M059J (cell line): Measurements from ENCODE around the gene TMIGD3. TPM values are rescaled to one million over a fixed set of nuclear protein-coding genes. Genes with fewer than 3 reads are reported as not detected.

Source experiments
- DNase-seq: peaks from one replicate; pipeline ENCODE4 v3.0.0-alpha.2; 2012; ENCODE audit warnings: low read depth
- total RNA-seq: library from RNA; depleted of rRNA; stranded (reverse); fragments of >200 nt; shearing (Covaris generic); gene quantifications from 2 replicates; pipeline ENCODE4 v1.2.3, GENCODE V29; 2014

Gene TMIGD3
- total RNA-seq, 1 experiment from 2014 or later, result not detected

DNA sequence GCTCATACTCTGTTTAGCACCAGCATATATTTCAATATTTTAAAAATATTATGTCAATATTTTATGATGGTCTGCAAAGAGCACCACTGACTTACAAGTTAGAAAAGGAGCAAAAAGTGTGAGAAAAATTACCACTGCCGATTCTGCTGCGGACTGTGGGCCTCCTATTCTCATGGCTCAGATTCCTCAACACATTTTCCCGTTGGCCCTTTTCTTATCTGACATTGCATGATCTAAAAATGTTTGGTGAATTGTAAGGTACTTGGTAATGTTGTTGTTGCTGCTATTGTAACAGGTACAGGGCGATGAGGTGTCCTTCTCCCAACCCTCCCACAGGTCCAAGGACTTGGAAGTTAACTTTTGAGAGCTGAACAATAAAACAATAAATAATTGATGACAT is 28.9 kb downstream of the TMIGD3 start:
- DNase-seq, result no peak

GRCh38 chr1:111474106-111474505 is 29.3 kb downstream of the TMIGD3 start:
- DNase-seq, result no peak

DNA sequence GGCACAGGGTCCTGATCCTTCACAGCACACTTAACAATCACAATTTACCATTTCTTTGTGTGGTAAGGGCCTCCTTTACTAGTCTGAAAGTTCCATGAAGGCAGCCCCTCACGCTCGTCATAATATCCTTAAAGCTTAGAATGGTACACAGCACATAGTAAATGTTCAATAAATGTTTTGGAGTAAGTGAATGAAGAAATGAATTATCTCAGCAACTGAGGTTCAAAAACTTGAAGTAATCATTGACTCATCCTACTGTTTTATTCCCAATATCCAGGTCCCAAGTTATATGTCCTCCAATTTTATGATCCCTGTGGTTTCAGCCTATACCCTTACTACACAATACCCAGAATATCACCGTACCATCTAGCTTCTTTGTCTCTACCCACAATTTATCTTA is 31.9 kb downstream of the TMIGD3 start:
- DNase-seq, result no peak

DNA sequence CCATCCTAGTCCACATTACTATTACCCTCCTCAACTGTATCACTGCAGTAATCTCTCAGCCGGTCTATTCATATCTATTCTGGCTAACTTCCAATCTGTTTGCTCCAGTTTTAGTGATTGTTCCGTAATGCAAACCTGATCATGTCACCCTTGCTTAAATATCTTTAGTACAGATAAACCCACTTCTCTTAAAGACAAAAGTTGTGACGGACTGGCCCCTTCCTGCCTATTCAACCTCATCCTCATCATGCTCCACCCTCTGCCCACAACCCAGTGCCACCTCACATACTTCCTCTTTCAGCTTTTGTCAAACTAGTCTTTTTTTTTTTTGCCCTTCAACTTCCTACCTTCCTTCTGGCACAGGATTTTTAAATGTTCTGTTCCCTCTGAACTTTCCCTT is 32.4 kb downstream of the TMIGD3 start:
- DNase-seq, result no peak

- DNase-seq, result no peak
Measured at GRCh38 chr1:111470596-111470995, 32.8 kb downstream of the TMIGD3 start.

DNA sequence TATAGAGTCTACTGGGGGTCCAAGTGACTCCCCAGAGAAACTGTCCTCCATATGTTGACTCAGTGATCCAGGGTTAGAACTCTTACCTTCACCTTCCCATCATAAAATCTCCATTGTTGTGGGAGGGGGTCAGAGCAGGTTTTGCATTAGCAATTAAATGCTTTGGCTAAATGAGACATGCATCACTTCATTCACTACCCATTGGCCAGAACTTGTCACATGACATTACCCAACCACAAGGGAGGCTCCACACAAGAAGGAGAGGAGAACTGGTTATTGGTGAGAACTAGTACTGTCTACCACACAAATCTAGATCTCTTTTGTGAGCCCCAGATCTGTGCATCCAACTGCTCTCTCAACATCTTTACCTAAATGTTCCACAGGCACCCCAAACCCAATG is 33.9 kb downstream of the TMIGD3 start:
- DNase-seq, result no peak

- no peak for DNase-seq
Measured at GRCh38 chr1:111468717-111469100, 34.7 kb downstream of the TMIGD3 start.

GRCh38 chr1:111467865-111468716 is 35.3 kb downstream of the TMIGD3 start:
- DNase-seq, result no peak

DNA sequence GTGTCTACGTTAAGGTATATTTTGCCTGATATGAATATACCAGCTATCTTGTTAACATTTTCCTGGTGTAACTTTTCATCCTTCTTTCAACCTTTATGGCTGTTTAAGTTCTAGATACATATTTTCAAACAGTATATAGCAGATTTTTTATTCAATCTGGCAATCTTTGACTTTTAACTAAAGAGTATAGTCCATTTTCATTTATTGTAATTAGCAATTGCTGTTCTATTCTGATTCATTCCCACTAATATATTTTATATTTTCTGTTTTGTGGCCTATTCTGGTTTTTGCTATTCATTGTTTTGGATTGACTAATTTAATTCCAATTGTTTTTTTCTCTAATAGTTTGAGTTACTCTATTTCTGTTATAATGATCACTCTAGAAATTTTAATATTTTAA is 37.0 kb downstream of the TMIGD3 start:
- no peak for DNase-seq

DNA sequence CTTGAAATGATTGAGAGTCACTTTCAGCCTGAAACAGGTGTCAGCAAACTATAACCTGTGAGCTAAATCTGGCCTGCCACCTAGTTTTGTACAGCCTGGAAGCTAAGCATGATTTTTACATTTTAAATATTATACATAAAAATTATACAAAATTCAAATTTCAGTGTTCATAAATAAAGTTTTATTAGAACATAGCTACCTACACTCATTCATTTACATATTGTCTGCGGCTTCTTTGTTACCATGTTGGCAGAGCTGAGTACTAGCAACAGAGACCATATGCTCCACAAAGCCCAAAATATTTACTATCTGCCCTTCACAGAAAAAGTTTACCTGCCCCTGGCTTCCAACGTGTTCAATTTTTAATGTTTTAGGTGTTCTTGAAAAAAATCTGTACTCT is 37.7 kb downstream of the TMIGD3 start:
- DNase-seq, result no peak

- peak; percentile 82 for DNase-seq
Measured at GRCh38 chr1:111463029-111463683, 40.3 kb downstream of the TMIGD3 start.

DNA sequence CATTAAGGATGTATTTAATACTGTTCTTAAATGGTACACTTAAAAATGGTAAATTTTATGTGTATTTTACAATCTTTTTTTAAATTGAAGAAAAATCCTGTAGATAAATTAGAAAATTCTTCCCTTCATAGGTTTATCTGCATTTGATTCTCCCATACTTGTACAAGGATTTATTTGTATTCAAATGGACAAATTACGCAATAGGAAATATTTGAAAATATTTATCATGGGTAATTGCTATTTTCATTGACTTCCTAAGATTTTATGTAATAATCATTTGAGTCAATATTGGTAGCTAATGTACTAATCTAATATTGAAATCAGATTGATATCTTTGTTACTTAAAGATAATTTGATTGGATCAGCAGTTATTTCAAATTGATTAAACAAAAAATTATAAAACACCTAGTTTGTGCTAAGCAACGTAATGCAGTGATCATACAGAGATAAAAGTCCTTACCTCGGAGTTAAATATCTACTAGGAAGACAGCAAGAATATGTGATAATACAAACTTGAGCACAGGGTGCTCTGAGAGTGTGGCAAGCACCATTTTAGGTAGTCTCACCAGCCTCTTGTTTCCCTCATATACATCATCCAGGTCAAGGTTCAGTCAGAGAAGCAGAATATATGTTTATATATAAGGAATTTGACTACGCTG is 40.9 kb downstream of the TMIGD3 start:
- no peak for DNase-seq

GRCh38 chr1:111461765-111462164 is 41.7 kb downstream of the TMIGD3 start:
- DNase-seq, result no peak

- DNase-seq, result no peak
Measured at GRCh38 chr1:111455642-111456031, 47.8 kb downstream of the TMIGD3 start.

- no peak for DNase-seq
Measured at GRCh38 chr1:111454859-111455641, 48.4 kb downstream of the TMIGD3 start.

- DNase-seq, result no peak
Measured at GRCh38 chr1:111453706-111454105, 49.7 kb downstream of the TMIGD3 start.

GRCh38 chr1:111452581-111452980 is 50.9 kb downstream of the TMIGD3 start:
- no peak for DNase-seq

DNA sequence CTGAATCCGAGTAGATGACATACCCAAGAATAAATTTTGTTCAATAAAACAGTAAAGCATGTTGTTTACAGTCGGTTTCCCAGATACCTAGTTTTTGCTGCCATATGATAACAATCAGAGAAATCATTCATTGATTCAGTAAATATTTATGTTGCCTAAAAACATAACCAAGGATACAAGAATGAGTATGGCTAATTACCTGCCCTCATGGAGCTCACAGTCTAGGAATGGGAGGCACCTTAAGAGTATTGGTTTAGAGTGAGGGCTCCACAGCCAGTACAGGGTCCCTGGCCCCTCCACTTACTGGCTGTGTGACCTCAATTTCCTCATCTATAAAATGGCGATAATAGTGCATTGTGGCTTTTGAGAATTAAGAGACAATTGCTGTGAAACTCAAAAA is 53.2 kb downstream of the TMIGD3 start:
- DNase-seq, result peak; percentile 3

- DNase-seq, result no peak
Measured at GRCh38 chr1:111449703-111450017, 53.8 kb downstream of the TMIGD3 start.

DNA sequence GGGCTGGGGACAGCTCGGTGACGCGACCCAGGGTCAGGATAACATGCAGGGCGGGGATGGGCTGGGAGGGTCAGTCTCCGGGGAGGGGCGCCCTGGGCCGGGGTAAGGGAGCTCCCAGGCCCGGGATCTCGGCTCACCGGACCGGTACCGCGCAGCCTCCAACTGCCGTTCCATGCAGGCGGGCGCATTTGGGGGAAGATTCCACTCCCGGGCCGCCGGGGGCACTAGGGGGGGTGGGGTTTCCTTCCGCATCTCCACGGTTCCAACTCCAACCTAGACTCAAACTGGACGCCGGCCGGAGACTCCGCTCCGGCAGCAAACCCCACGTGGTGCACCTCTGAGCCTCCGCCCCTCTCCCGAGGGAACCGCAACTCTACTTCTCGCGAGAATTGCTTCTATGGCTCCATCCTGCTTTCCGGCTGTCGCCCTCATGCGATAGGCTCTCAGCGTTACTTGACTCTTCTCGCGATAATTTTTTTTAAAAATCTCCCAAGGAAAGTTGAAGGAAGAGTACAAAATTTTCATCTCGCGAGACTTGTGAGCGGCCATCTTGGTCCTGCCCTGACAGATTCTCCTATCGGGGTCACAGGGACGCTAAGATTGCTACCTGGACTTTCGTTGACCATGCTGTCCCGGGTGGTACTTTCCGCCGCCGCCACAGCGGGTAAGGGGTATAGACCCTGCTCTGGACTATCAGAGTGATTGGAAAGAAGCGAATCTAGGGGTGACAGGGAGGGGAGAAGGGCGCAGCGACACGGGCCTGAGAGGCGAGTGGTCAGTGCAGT is 54.3 kb downstream of the TMIGD3 start, which contains the start of the genes ATP5PB and WDR77:
Gene ATP5PB, plus strand, starts transcription at position 547 of the 785 bp plus-strand sequence. Its CDS starts 78 bp downstream, at position 625.
Gene WDR77, minus strand, starts transcription at position 339 of the 785 bp plus-strand sequence. Its CDS starts 87 bp downstream, at position 252.
- DNase-seq, result peak; percentile 100

- peak; percentile 53 for DNase-seq
Measured at GRCh38 chr1:111448482-111448917, 54.9 kb downstream of the TMIGD3 start.
